ENCODE data around the gene ZNF44.

- no peak for TF ChIP-seq CTCF (IDR thresholded peaks at IDR 0.05)
- no peak for TF ChIP-seq POLR2A (IDR thresholded peaks at IDR 0.05; ENCODE audit: low read depth)
Measured at GRCh38 chr19:12237143-12237839, 57.4 kb downstream of the ZNF44 start.
